GM13976 (cell line): Measurements from ENCODE around the gene CRACDL.

Experiments used
- DNase-seq: peaks from one replicate; pipeline ENCODE4 v3.0.0; 2012; ENCODE audit warnings: low spot score
- in situ Hi-C: fragments of 300-500 bp; cut with MboI; formaldehyde crosslinking; loops from one replicate; pipeline ENCODE4 v1.12.0; 2022; ENCODE audit warnings: low sequenced_read_pairs, mixed read lengths, inconsistent platforms; ENCODE audit not compliant: unreplicated experiment
- TF ChIP-seq, protein P1 (sequence below): IDR thresholded peaks from 2 replicates; pipeline ENCODE4 v1.5.1; 2012; ENCODE audit warnings: borderline replicate concordance, mild to moderate bottlenecking; ENCODE audit not compliant: insufficient read depth; ENCODE audit errors: extremely low read depth, missing control alignments, control extremely low read depth

The CRACDL gene

DNA sequence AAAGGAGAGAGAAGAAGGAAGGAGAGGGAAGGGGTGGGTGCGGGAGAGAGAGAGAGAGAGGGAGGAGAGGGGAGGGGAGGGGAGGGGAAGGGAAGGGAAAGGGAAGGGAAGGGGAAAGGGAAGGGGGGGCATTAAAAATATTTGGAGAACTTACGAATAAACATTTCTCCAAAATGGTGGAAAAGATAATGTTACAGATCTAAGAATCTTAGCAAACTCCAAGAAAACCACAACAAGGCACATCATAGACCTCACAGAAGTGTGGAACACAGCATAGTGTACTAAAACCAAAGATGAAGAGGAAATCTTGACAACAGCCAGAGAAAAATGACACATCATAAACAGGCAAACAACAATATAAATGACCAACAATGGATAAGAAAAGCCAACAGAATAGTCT is 83.1 kb downstream of the CRACDL start:
- TF ChIP-seq, protein P1, sequence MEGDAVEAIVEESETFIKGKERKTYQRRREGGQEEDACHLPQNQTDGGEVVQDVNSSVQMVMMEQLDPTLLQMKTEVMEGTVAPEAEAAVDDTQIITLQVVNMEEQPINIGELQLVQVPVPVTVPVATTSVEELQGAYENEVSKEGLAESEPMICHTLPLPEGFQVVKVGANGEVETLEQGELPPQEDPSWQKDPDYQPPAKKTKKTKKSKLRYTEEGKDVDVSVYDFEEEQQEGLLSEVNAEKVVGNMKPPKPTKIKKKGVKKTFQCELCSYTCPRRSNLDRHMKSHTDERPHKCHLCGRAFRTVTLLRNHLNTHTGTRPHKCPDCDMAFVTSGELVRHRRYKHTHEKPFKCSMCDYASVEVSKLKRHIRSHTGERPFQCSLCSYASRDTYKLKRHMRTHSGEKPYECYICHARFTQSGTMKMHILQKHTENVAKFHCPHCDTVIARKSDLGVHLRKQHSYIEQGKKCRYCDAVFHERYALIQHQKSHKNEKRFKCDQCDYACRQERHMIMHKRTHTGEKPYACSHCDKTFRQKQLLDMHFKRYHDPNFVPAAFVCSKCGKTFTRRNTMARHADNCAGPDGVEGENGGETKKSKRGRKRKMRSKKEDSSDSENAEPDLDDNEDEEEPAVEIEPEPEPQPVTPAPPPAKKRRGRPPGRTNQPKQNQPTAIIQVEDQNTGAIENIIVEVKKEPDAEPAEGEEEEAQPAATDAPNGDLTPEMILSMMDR: no peak
- in situ Hi-C loops: no loop called here
- no peak for DNase-seq

DNA sequence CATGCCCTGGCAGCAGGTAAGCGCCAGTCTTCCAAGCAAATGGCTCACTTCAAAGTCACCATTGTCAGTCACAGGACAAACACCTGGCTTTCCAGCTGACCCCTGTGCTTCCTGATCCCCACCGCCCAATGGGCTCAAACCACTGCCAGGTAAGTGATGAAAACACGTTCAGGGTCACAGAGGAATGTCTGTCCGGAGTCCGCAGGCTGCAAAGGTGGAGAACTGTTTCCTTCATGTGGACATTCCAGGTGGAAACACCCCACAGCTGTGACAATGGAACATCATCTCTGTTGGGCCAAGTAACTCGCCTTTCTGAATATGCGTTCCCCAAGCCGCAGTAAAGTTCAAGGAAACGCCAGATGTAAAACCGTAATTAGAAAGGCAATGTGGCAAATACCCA is 86.0 kb downstream of the CRACDL start:
- in situ Hi-C loops: no loop called here
- TF ChIP-seq, protein P1: no peak
- DNase-seq: no peak

- DNase-seq: no peak
- TF ChIP-seq, protein P1: no peak
- in situ Hi-C loops: loop anchor here (25.0 kb wide), 1 partner anchor 437 kb away; no protein-coding TSS in a partner anchor
Observed at GRCh38 chr2:98849113-98849512, 86.9 kb downstream of the CRACDL start.

DNA sequence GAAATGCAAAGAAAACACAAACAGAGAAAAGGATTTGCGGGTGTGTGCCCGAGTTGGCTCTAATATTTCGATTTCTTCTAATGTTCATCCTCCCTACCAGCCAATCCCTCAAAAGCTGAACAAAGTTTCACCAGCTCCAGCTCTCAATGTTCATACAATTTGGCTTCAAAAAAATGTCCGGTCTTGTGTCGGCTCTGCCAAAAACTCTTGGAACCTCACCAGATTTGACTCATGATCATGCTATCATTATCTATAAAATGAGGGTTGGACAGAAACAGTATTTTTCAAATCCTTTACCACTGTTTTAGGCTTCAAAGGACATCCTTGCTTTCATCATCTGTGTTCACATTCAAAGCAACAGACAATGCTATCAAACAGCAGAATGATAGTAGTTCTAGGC is 88.2 kb downstream of the CRACDL start:
- in situ Hi-C loops: loop anchor here (25.0 kb wide), 1 partner anchor 436 kb away; no protein-coding TSS in a partner anchor

GRCh38 chr2:98846041-98846440 is 90.0 kb downstream of the CRACDL start:
- no peak for DNase-seq
- TF ChIP-seq, protein P1: no peak
- in situ Hi-C loops: loop anchor here (25.0 kb wide), 1 partner anchor 434 kb away; no protein-coding TSS in a partner anchor

More for the DNA sequence above, 88.2 kb downstream of the CRACDL start:
- TF ChIP-seq, protein P1: no peak
- DNase-seq: no peak

DNA sequence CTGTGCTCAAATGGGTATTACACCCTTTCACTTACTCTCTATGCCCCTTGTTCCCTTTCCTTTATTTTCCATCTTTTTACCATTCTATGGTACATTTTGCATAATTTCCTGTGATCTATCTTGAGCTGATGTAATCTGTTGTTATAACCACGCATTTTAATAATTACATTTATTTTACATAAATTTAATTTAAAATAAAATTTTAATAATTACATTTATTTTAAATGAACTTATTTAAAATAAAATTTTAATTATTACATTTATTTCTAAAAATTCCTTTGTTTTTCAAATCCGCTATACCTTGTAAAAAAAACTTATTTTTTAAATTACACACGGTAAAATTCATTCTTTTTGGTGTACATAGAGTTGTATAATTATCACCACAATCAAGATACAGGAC is 93.9 kb downstream of the CRACDL start:
- TF ChIP-seq, protein P1: no peak
- in situ Hi-C loops: loop anchor here (25.0 kb wide), 1 partner anchor 430 kb away; no protein-coding TSS in a partner anchor
- no peak for DNase-seq
